IMR-90 (cell line): ENCODE results near the gene KCNG4. TPM values are rescaled to one million over a fixed set of nuclear protein-coding genes. Genes with fewer than 3 reads are reported as not detected.
"Not testable (repeated sequence)": the region's sequence is repeated elsewhere in the genome, so short reads cannot be mapped to it uniquely, and the experiment has no call there.

Experiments used
- ATAC-seq: fragments of 200-7000 bp; cut with Tn5 transposase; 2 replicates; pipeline ENCODE4 v1.9.1; 2020; ENCODE audit warnings: low read depth, mild to moderate bottlenecking, moderate library complexity
- BruUV-seq: library from RNA; stranded (reverse); fragments of 400-500 nt; replicated peaks from 2 replicates; lab custom pipeline; 2021; lab: Mats Ljungman, UMichigan
- CTCF ChIA-PET: fragments of 300-600 bp; formaldehyde crosslinking; extraction: SDS; loops from one replicate; lab custom pipeline; 2021; ENCODE audit warnings: antibody characterized with exemption; lab: Yijun Ruan, JAX
- POLR2A ChIA-PET: fragments of 300-600 bp; sonication (Branson Sonifier 250); formaldehyde crosslinking; loops from one replicate; lab custom pipeline; 2022; ENCODE audit warnings: antibody characterized with exemption; ENCODE audit not compliant: unreplicated experiment; lab: Charles Lee
- DNase-seq: peaks from one replicate; pipeline ENCODE4 v3.0.0; 2013
- H2AFZ ChIP-seq: replicated peaks from 2 replicates; pipeline ENCODE3; 2013; ENCODE audit warnings: low read length, mild to moderate bottlenecking; ENCODE audit not compliant: poor library complexity
- H2AK5ac ChIP-seq: 2 replicates; pipeline ENCODE4 v1.6.1; 2013; ENCODE audit warnings: low read depth, low read length, inconsistent platforms
- H2AK9ac ChIP-seq: replicated peaks from 2 replicates; pipeline ENCODE3; 2013; ENCODE audit warnings: mild to moderate bottlenecking, low read depth, low read length, moderate library complexity; ENCODE audit not compliant: poor library complexity
- H2BK120ac ChIP-seq: 2 replicates; pipeline ENCODE4 v1.6.1; 2013; ENCODE audit warnings: low read depth, low read length, inconsistent platforms
- H2BK15ac ChIP-seq: 3 replicates; pipeline ENCODE4 v1.6.1; 2013; ENCODE audit warnings: low read depth, low read length, inconsistent platforms
- H2BK20ac ChIP-seq: 2 replicates; pipeline ENCODE4 v1.6.1; 2013; ENCODE audit warnings: low read depth, mild to moderate bottlenecking, inconsistent platforms, low read length, moderate library complexity
- H2BK5ac ChIP-seq: 2 replicates; pipeline ENCODE4 v1.6.1; 2013; ENCODE audit warnings: mild to moderate bottlenecking, low read depth, low read length, inconsistent platforms; ENCODE audit not compliant: poor library complexity, severe bottlenecking
- H3K14ac ChIP-seq: replicated peaks from 2 replicates; pipeline ENCODE4 v1.6.1; 2013; ENCODE audit warnings: low read depth, low read length, inconsistent platforms
- H3K18ac ChIP-seq: 2 replicates; pipeline ENCODE4 v1.6.1; 2013; ENCODE audit warnings: low read depth, low read length, control low read depth
- H3K23ac ChIP-seq: 2 replicates; pipeline ENCODE4 v1.6.1; 2013; ENCODE audit warnings: low read depth, low read length, inconsistent platforms
- H3K27ac ChIP-seq: 2 replicates; pipeline ENCODE4 v1.5.1; 2013; ENCODE audit warnings: mild to moderate bottlenecking, control low read depth, low read length; ENCODE audit not compliant: insufficient read depth
- H3K27me3 ChIP-seq: 2 replicates; pipeline ENCODE4 v1.6.1; 2013; ENCODE audit warnings: low read length; ENCODE audit not compliant: control insufficient read depth, insufficient read depth
- H3K36me3 ChIP-seq: 2 replicates; pipeline ENCODE4 v1.6.1; 2013; ENCODE audit warnings: low read length, mixed read lengths; ENCODE audit not compliant: control insufficient read depth, insufficient read depth
- H3K4ac ChIP-seq: 2 replicates; pipeline ENCODE4 v1.6.1; 2013; ENCODE audit warnings: low read depth, low read length, inconsistent platforms
- H3K4me1 ChIP-seq: 2 replicates; pipeline ENCODE4 v1.6.1; 2013; ENCODE audit warnings: low read length, mixed read lengths; ENCODE audit not compliant: control insufficient read depth, insufficient read depth
- H3K4me2 ChIP-seq: 2 replicates; pipeline ENCODE4 v1.6.1; 2013; ENCODE audit warnings: low read depth, mild to moderate bottlenecking, control low read depth, low read length, moderate library complexity
- H3K4me3 ChIP-seq: 2 replicates; pipeline ENCODE4 v1.5.1; 2013; ENCODE audit warnings: low read depth, mild to moderate bottlenecking, control low read depth, low read length, moderate library complexity; ENCODE audit not compliant: insufficient read depth
- H3K56ac ChIP-seq: 2 replicates; pipeline ENCODE4 v1.6.1; 2013; ENCODE audit warnings: low read length, inconsistent platforms; ENCODE audit not compliant: insufficient read depth; ENCODE audit errors: extremely low read depth
- H3K79me1 ChIP-seq, 2 experiments: 2 replicates each; pipeline ENCODE4 v1.6.1; 2013; ENCODE audit warnings: low read length in 2 of 2, inconsistent platforms in 1 of 2, low read depth in 1 of 2
- H3K9ac ChIP-seq: 2 replicates; pipeline ENCODE4 v1.6.1; 2013; ENCODE audit warnings: low read depth, low read length, control low read depth
- H3K9me1 ChIP-seq: 2 replicates; pipeline ENCODE4 v1.6.1; 2013; ENCODE audit warnings: low read length, inconsistent platforms; ENCODE audit not compliant: insufficient read depth
- H3K9me3 ChIP-seq: 2 replicates; pipeline ENCODE4 v1.6.1; 2013; ENCODE audit warnings: low read length; ENCODE audit not compliant: control insufficient read depth, insufficient read depth
- H4K20me1 ChIP-seq: 2 replicates; pipeline ENCODE4 v1.6.1; 2013; ENCODE audit warnings: low read length, inconsistent platforms; ENCODE audit not compliant: insufficient read depth
- H4K5ac ChIP-seq: 2 replicates; pipeline ENCODE4 v1.6.1; 2013; ENCODE audit warnings: mild to moderate bottlenecking, low read depth, low read length, control low read depth
- H4K8ac ChIP-seq, 2 experiments: 2 replicates each; pipeline ENCODE4 v1.6.1; 2013; ENCODE audit warnings: low read depth in 2 of 2, low read length in 2 of 2, control low read depth in 1 of 2, inconsistent platforms in 1 of 2
- H4K91ac ChIP-seq: 2 replicates; pipeline ENCODE4 v1.6.1; 2013; ENCODE audit warnings: low read depth, low read length, inconsistent platforms; ENCODE audit not compliant: insufficient read depth
- MXI1 ChIP-seq: IDR thresholded peaks from 2 replicates; pipeline ENCODE4 v1.6.1; 2012; ENCODE audit warnings: low read depth, mild to moderate bottlenecking, low read length, moderate library complexity, borderline replicate concordance
- RFX5 ChIP-seq: IDR thresholded peaks from 2 replicates; pipeline ENCODE4 v1.8.0; 2012; ENCODE audit warnings: low read depth, mild to moderate bottlenecking, low read length, moderate library complexity
- WGBS, 2 experiments: methylation state at CpG; one replicate each; pipeline versions ENCODE4 v1.1.5 to v1.1.7; 2013; ENCODE audit warnings: missing lambda C conversion rate in 2 of 2; ENCODE audit not compliant: insufficient read length in 1 of 2; ENCODE audit errors: extremely low coverage in 2 of 2; 5-methylcytosine and 5-hydroxymethylcytosine counted together
- dilution Hi-C: fragments of 300-500 bp; cut with HindIII; formaldehyde crosslinking; loops from one replicate; pipeline ENCODE4 v1.14.3; 2018; ENCODE audit warnings: low sequenced_read_pairs; ENCODE audit not compliant: unreplicated experiment
- in situ Hi-C: fragments of 300-500 bp; cut with MboI; formaldehyde crosslinking; loops from 3 replicates; pipeline ENCODE4 v1.14.3; 2019; ENCODE audit warnings: low sequenced_read_pairs, inconsistent platforms, mixed read lengths
- intact Hi-C: fragments of 100-400 bp; cut with micrococcal nuclease; formaldehyde crosslinking; loops from 2 replicates; pipeline ENCODE4 v1.10.0; 2022
- polyA plus RNA-seq, 3 experiments: library from polyadenylated mRNA; depleted of rRNA; stranded (reverse); fragments of >200 nt; gene quantifications; 2 replicates each; pipeline ENCODE4 v1.2.3, GENCODE V29; 2012; ENCODE audit warnings: low replicate concordance in 1 of 3
- total RNA-seq: library from RNA; depleted of rRNA; stranded (reverse); fragments of >200 nt; gene quantifications from 2 replicates; pipeline ENCODE4 v1.2.3, GENCODE V29; 2012

KCNG4 gene
- total and polyA plus RNA-seq, 2 of the 4 experiments (the other 2 are of a cell fraction): not detected

GRCh38 chr16:84218176-84218823, 21.5 kb downstream of the KCNG4 start:
- Histone ChIP-seq H3K27me3 (peaks cover 31% of the 10 kb centered on the region), H3K18ac (no peak overlapping the region), H3K4me3 (no peak overlapping the region), H3K4me2 (no peak overlapping the region), H2BK20ac (no peak overlapping the region), H3K14ac (no peak overlapping the region), H4K91ac (no peak overlapping the region), H3K9me1 (0 out of 2 replicates have a peak, but pooled peaks cover 2% of the 10 kb centered on the region), H3K9me3 (no peaks in the 10 kb centered on the region), H3K79me1 (no peaks in the 10 kb centered on the region), H3K23ac (no peak overlapping the region), H4K8ac (no peak overlapping the region), H2BK120ac (no peak overlapping the region), H2AK9ac (no peak overlapping the region), H2AK5ac (no peak overlapping the region), H3K4ac (no peak overlapping the region), H2BK5ac (no peak overlapping the region), H3K9ac (no peak overlapping the region), H4K5ac (no peak overlapping the region), H3K27ac (no peak overlapping the region), H3K56ac (no peak overlapping the region), H4K20me1 (no peaks in the 10 kb centered on the region), H2BK15ac (no peak overlapping the region), H3K4me1 (peaks cover 1% of the 10 kb centered on the region; the same call in 1 of the 2 replicates), H2AFZ (no peak overlapping the region), H3K36me3 (no peaks in the 10 kb centered on the region)
- no peak for ATAC-seq
- TF ChIP-seq RFX5 (peak; percentile 30; the same call in 1 of the 2 replicates), MXI1 (no peak)
- intact Hi-C loops (no loop called here), dilution Hi-C loops (no loop called here), in situ Hi-C loops (no loop called here)
- 73% methylated on average over 4 of the region's 17 CpGs; no CpG with 5 or more reads in 1 of the 2 experiments for WGBS, 2 experiments
- CTCF ChIA-PET: no interaction called here
- no peak for DNase-seq
- BruUV-seq: no TSS peak
- POLR2A ChIA-PET: interaction anchor here (0.5 kb wide), 1 partner anchor 10 kb away, joined by 4 read pairs; no protein-coding TSS in a partner anchor

GRCh38 chr16:84216144-84216543, 23.7 kb downstream of the KCNG4 start:
- H4K91ac ChIP-seq, H4K20me1 ChIP-seq, ATAC-seq, H2BK15ac ChIP-seq, H3K79me1 ChIP-seq, H2AFZ ChIP-seq, H3K14ac ChIP-seq, dilution Hi-C loops, H2AK9ac ChIP-seq, H3K4me3 ChIP-seq, DNase-seq, BruUV-seq, H3K56ac ChIP-seq, intact Hi-C loops, H3K23ac ChIP-seq, H2AK5ac ChIP-seq, H2BK20ac ChIP-seq, H4K8ac ChIP-seq, H3K36me3 ChIP-seq, H3K4me2 ChIP-seq, H2BK5ac ChIP-seq, H4K5ac ChIP-seq, CTCF ChIA-PET, H3K18ac ChIP-seq, H3K27ac ChIP-seq, POLR2A ChIA-PET, H3K4me1 ChIP-seq, in situ Hi-C loops, H3K9ac ChIP-seq, H3K9me3 ChIP-seq, H3K9me1 ChIP-seq, H2BK120ac ChIP-seq, H3K4ac ChIP-seq: not testable (repeated sequence)
- peaks cover 35% of the 10 kb centered on the region for H3K27me3 ChIP-seq
- no CpG with 5 or more reads among the region's 3 CpGs for WGBS, 2 experiments
